Mucosa of rectum (tissue), 2 donors: Measurements from ENCODE around the gene POTEI.
"Not testable (repeated sequence)": the region's sequence is repeated elsewhere in the genome, so short reads cannot be mapped to it uniquely, and the experiment has no call there.

ENCODE experiments used
- H3K27ac ChIP-seq, 2 donors: one replicate each; pipeline ENCODE4 v1.7.0; 2013; ENCODE audit warnings: inconsistent platforms in 2 of 2, low read depth in 2 of 2, low read length in 2 of 2
- H3K27me3 ChIP-seq, 2 donors: one replicate each; pipeline ENCODE4 v1.7.0; 2013; ENCODE audit warnings: low read length in 2 of 2; ENCODE audit not compliant: control insufficient read depth in 2 of 2, insufficient read depth in 2 of 2
- H3K36me3 ChIP-seq, 2 donors: one replicate each; pipeline ENCODE4 v1.7.0; 2013; ENCODE audit warnings: low read length in 2 of 2; ENCODE audit not compliant: control insufficient read depth in 2 of 2, insufficient read depth in 2 of 2
- H3K4me1 ChIP-seq, 2 donors: one replicate each; pipeline ENCODE4 v1.7.0; 2013; ENCODE audit warnings: low read length in 2 of 2, mild to moderate bottlenecking in 1 of 2; ENCODE audit not compliant: control insufficient read depth in 2 of 2, insufficient read depth in 2 of 2
- H3K4me3 ChIP-seq, 2 donors: one replicate each; pipeline ENCODE4 v1.7.0; 2013; ENCODE audit warnings: low read length in 2 of 2
- H3K9ac ChIP-seq, 2 donors: one replicate each; pipeline ENCODE4 v1.7.0; 2013; ENCODE audit warnings: low read length in 2 of 2, low read depth in 1 of 2, mild to moderate bottlenecking in 1 of 2
- H3K9me3 ChIP-seq, 2 donors: one replicate each; pipeline ENCODE4 v1.7.0; 2013; ENCODE audit warnings: low read length in 2 of 2; ENCODE audit not compliant: control insufficient read depth in 2 of 2
- donor health status: healthy.
- donor health status: Normal muscosa, but diverticular disease.

The POTEI gene

GRCh38 chr2:130531225-130531624 is 22.1 kb upstream of the POTEI start:
- H3K9ac ChIP-seq, H3K9me3 ChIP-seq, H3K36me3 ChIP-seq, H3K27ac ChIP-seq, H3K4me1 ChIP-seq, H3K27me3 ChIP-seq, H3K4me3 ChIP-seq: not testable (repeated sequence)

- not testable (repeated sequence) for H3K36me3 ChIP-seq, H3K9me3 ChIP-seq, H3K4me3 ChIP-seq, H3K9ac ChIP-seq, H3K4me1 ChIP-seq, H3K27me3 ChIP-seq, H3K27ac ChIP-seq
Measured at GRCh38 chr2:130530212-130530611, 21.1 kb upstream of the POTEI start.

GRCh38 chr2:130529545-130529944 is 20.4 kb upstream of the POTEI start:
- not testable (repeated sequence) for H3K36me3 ChIP-seq, H3K27ac ChIP-seq, H3K27me3 ChIP-seq, H3K4me3 ChIP-seq, H3K9me3 ChIP-seq, H3K9ac ChIP-seq, H3K4me1 ChIP-seq

GRCh38 chr2:130527365-130527967 is 18.3 kb upstream of the POTEI start:
- H3K27ac ChIP-seq, H3K9me3 ChIP-seq, H3K4me3 ChIP-seq, H3K9ac ChIP-seq, H3K27me3 ChIP-seq, H3K4me1 ChIP-seq, H3K36me3 ChIP-seq: not testable (repeated sequence)

GRCh38 chr2:130522390-130522789 is 13.3 kb upstream of the POTEI start:
- H3K27me3 ChIP-seq, H3K9me3 ChIP-seq, H3K36me3 ChIP-seq, H3K27ac ChIP-seq, H3K4me1 ChIP-seq, H3K9ac ChIP-seq, H3K4me3 ChIP-seq: not testable (repeated sequence)

GRCh38 chr2:130520992-130521391 is 11.9 kb upstream of the POTEI start, which contains the start of gene CFC1B:
Gene CFC1B, plus strand, starts transcription at chr2:130521222. Its CDS starts 263 bp downstream, at chr2:130521485.
- not testable (repeated sequence) for H3K9ac ChIP-seq, H3K4me3 ChIP-seq, H3K36me3 ChIP-seq, H3K27ac ChIP-seq, H3K9me3 ChIP-seq, H3K27me3 ChIP-seq, H3K4me1 ChIP-seq

- H3K27ac ChIP-seq, H3K27me3 ChIP-seq, H3K9ac ChIP-seq, H3K9me3 ChIP-seq, H3K36me3 ChIP-seq, H3K4me1 ChIP-seq, H3K4me3 ChIP-seq: not testable (repeated sequence)
Measured at GRCh38 chr2:130518516-130519106, 9.5 kb upstream of the POTEI start.

- not testable (repeated sequence) for H3K9me3 ChIP-seq, H3K36me3 ChIP-seq, H3K4me3 ChIP-seq, H3K4me1 ChIP-seq, H3K27me3 ChIP-seq, H3K9ac ChIP-seq, H3K27ac ChIP-seq
Measured at GRCh38 chr2:130511747-130512451, 2.8 kb upstream of the POTEI start.

- not testable (repeated sequence) for H3K27ac ChIP-seq, H3K27me3 ChIP-seq, H3K4me1 ChIP-seq, H3K4me3 ChIP-seq, H3K36me3 ChIP-seq, H3K9me3 ChIP-seq, H3K9ac ChIP-seq
Measured at GRCh38 chr2:130510807-130511746, 1.9 kb upstream of the POTEI start.

- not testable (repeated sequence) for H3K27me3 ChIP-seq, H3K4me1 ChIP-seq, H3K4me3 ChIP-seq, H3K36me3 ChIP-seq, H3K27ac ChIP-seq, H3K9ac ChIP-seq, H3K9me3 ChIP-seq
Measured at GRCh38 chr2:130491073-130491472, 18.1 kb downstream of the POTEI start.
